Memory B cell (primary cell): Measurements from ENCODE around the gene TMED7.
A peak's percentile ranks its signal among the peaks of the same experiment; 100 is the strongest.

Experiments
- ATAC-seq: fragments of 150-1000 bp; cut with Tn5 transposase; 2 replicates; pipeline ENCODE4 v1.10.0; 2021; ENCODE audit warnings: low read depth, mild to moderate bottlenecking, moderate library complexity
- DNase-seq, 2 donors: peaks; one replicate each; pipeline ENCODE4 v3.0.0; 2022; ENCODE audit warnings: low spot score in 2 of 2
- H3K27ac Mint-ChIP-seq: one replicate; pipeline ENCODE4 v1.8.0; 2022; ENCODE audit warnings: mild to moderate bottlenecking, moderate library complexity, mixed read lengths
- H3K27me3 Mint-ChIP-seq: one replicate; pipeline ENCODE4 v1.8.0; 2022; ENCODE audit warnings: mixed read lengths
- H3K36me3 Mint-ChIP-seq: one replicate; pipeline ENCODE4 v1.8.0; 2022; ENCODE audit warnings: mild to moderate bottlenecking, mixed read lengths
- H3K4me1 Mint-ChIP-seq: one replicate; pipeline ENCODE4 v1.8.0; 2022; ENCODE audit warnings: mixed read lengths
- H3K4me3 Mint-ChIP-seq: one replicate; pipeline ENCODE4 v1.8.0; 2022; ENCODE audit warnings: mild to moderate bottlenecking, moderate library complexity, mixed read lengths
- H3K9me3 Mint-ChIP-seq: one replicate; pipeline ENCODE4 v1.8.0; 2022; ENCODE audit warnings: mixed read lengths

TMED7 gene

DNA sequence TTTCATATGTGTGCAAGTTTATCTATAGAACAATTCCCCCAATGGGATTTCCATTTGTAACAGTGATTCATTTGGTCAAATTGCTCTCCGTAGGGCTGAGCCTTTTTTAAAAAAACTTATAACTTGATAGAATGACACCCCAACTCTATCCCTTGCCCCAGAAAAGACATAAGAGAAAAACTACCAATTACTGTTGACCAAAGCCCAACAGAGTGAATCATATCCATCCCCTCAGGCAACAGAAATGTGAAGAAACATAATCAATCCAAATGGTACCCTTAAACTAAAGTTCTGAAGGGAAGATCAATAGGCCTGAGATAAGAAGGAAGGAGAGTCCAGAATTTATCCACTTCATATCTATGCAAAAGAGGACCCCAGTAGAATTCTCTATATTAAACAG lies 41.3 kb downstream of the TMED7 start:
- peak overlapping the region; percentile 28 for H3K27ac Mint-ChIP-seq
- H3K4me3 Mint-ChIP-seq: no peak overlapping the region
- ATAC-seq: no peak
- no peaks in the 10 kb centered on the region for H3K27me3 Mint-ChIP-seq
- no peak for DNase-seq
- H3K4me1 Mint-ChIP-seq: peaks cover 17% of the 10 kb centered on the region
- peaks cover 3% of the 10 kb centered on the region for H3K36me3 Mint-ChIP-seq
- no peaks in the 10 kb centered on the region for H3K9me3 Mint-ChIP-seq

DNA sequence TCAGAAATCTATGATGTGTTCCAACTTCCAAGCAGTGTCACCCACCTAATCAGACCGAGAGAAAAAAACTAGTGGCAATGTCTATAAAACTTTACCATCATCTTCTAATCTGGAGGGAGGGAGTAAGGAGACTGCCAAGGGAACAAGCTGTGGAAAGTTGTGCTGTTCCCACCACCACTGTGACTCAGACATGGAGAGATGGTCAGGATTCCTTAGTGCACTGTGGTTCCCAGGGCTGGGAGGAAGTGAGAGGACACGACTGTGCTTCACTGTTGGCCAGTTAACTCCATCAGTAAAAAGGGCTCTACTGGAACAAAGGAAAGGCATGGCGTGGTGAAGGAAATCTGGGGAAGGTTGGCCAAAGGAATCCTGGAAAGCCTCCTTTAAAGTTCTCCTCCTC lies 42.4 kb downstream of the TMED7 start:
- H3K36me3 Mint-ChIP-seq: peaks cover 3% of the 10 kb centered on the region
- H3K27me3 Mint-ChIP-seq: no peaks in the 10 kb centered on the region
- H3K4me1 Mint-ChIP-seq: peaks cover 19% of the 10 kb centered on the region
- no peaks in the 10 kb centered on the region for H3K9me3 Mint-ChIP-seq
- DNase-seq (no peak), ATAC-seq (no peak)
- H3K27ac Mint-ChIP-seq: no peak overlapping the region
- H3K4me3 Mint-ChIP-seq: no peak overlapping the region

DNA sequence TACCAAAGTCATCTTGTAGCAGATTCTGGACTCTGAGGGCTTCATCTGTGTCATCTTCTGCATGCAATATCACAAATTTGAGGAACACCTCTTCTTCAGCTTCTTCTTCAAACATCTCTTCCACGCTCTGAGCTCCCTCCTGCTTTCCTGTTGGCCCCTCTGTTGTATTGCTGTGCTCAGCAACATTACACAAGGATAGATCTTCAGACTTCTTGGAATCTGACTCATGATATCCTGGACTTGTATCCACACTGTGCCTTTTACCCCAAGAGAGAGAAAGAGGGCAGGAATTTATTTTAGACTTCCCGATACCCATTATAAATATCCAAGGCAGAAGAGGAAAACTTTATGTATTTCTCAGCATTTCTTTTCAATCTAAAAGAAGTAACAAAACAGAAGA lies 44.9 kb downstream of the TMED7 start:
- Mint-ChIP-seq H3K9me3 (peaks cover 5% of the 10 kb centered on the region), H3K4me3 (no peak overlapping the region)
- DNase-seq: no peak

DNA sequence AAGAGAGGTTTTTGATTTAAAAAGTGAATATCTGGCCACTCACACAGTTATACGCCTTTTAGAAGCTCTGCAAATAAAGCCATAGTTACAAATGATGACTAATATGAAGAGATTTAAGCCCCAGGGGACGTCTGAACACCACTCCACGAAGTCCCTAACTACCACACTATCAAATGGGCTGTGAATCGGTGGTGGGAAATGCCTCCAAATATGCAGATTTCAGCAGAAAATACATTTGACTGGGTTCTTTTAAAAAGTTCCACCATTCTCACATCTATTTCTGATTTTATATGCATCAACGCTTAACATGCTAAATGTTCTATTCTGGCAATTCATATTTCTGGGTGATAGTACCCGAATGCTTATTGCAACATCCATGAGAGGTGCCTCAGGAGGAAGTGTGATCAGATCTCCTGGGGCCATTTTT lies 46.1 kb downstream of the TMED7 start:
- peaks cover 8% of the 10 kb centered on the region for H3K36me3 Mint-ChIP-seq
- no peak overlapping the region for H3K4me3 Mint-ChIP-seq
- no peak for DNase-seq
- peaks cover 5% of the 10 kb centered on the region for H3K9me3 Mint-ChIP-seq
- no peaks in the 10 kb centered on the region for H3K27me3 Mint-ChIP-seq
- peak; percentile 40 for ATAC-seq
- H3K4me1 Mint-ChIP-seq: peaks cover 23% of the 10 kb centered on the region
- no peak overlapping the region for H3K27ac Mint-ChIP-seq

More for the DNA sequence above, 44.9 kb downstream of the TMED7 start:
- Mint-ChIP-seq H3K4me1 (peaks cover 19% of the 10 kb centered on the region), H3K27ac (no peak overlapping the region), H3K27me3 (no peaks in the 10 kb centered on the region), H3K36me3 (peaks cover 8% of the 10 kb centered on the region)
- ATAC-seq: no peak

DNA sequence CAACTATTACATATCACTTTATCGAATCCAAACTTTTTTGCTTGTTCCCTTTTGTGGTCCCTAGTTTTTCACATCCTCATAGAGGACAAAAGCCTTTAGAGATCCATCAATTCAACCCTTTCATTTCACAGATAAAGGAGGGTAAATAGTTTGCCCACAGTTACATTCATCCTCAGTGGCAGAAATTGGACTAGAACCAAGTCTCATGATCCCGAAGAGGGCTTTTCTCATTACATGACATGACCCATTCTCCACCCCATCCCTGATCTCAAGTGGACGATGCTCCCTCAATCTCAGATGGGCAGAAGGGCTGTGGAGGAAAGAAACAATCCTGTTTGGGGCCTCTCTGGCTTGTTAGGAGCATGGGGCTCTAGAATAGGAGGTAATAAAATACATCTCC lies 46.6 kb downstream of the TMED7 start:
- peaks cover 8% of the 10 kb centered on the region for H3K36me3 Mint-ChIP-seq
- ATAC-seq (no peak), DNase-seq (no peak)
- H3K27ac Mint-ChIP-seq: no peak overlapping the region
- H3K9me3 Mint-ChIP-seq: peaks cover 5% of the 10 kb centered on the region
- H3K4me1 Mint-ChIP-seq: peaks cover 25% of the 10 kb centered on the region
- no peaks in the 10 kb centered on the region for H3K27me3 Mint-ChIP-seq
- no peak overlapping the region for H3K4me3 Mint-ChIP-seq

DNA sequence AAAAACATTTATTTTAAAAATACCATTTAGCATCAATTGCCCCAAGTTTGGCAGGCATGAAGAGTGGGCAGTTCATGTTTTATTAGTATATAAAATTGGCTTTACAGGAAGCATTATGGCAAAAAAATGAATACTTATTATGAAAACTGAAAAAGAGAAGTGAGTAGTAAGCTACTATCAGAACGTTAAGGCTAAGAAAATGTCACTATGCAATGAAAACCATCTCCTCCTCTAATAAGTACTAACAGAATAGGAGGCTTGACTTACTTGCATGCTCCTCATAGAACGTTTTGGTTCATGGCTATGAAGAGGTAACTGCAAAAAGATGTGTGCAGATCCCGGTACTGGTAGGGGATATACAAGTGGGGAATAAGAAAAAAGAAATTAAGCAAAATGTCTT lies 47.2 kb downstream of the TMED7 start:
- ATAC-seq (peak; percentile 75), DNase-seq (no peak)
- Mint-ChIP-seq H3K4me1 (peaks cover 24% of the 10 kb centered on the region), H3K27ac (peak overlapping the region; percentile 8), H3K36me3 (peaks cover 8% of the 10 kb centered on the region), H3K27me3 (no peaks in the 10 kb centered on the region), H3K9me3 (peaks cover 5% of the 10 kb centered on the region), H3K4me3 (peak overlapping the region; percentile 65)

DNA sequence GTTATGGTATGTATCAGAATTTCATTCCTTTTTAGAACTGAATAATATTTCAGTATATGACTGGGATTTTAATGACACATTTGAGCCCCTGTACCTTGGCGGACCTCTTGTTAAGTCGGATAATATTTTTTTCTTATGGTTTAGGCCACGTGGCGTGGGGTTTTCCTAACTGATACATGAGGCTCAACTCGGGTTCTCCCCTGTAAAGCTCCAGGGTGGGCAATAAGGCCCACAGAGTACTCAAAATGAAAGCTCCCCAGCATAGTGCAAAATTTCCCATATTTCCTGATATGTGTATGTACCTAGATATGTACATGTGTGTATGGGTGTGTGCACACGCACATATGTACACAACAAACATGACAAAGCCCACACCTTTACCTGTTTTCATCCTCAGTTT lies 48.1 kb downstream of the TMED7 start:
- Mint-ChIP-seq H3K27ac (peak overlapping the region; percentile 24), H3K9me3 (peaks cover 5% of the 10 kb centered on the region), H3K4me1 (peaks cover 22% of the 10 kb centered on the region), H3K36me3 (peaks cover 8% of the 10 kb centered on the region), H3K27me3 (no peaks in the 10 kb centered on the region), H3K4me3 (peak overlapping the region; percentile 34)
- ATAC-seq (no peak), DNase-seq (no peak)

DNA sequence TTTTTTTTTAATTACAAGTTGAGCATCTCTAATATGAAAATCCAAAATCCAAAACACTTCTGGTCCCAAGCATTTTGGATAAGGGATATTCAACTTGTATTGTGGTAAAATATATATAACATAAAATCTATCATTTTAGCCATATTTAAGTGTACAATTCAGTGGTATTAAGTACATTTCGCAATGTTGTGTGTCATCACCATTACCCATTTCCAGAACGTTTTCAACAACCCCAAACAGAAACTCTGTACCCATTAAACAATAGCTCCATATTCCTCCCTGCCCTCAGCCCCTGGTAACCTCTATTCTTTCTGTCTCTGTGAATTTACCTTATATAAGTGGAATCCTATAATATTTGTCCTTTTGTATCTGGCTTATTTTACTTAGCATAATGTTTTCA lies 48.5 kb downstream of the TMED7 start:
- Mint-ChIP-seq H3K27ac (peak overlapping the region; percentile 24), H3K9me3 (peaks cover 5% of the 10 kb centered on the region), H3K27me3 (no peaks in the 10 kb centered on the region), H3K4me3 (no peak overlapping the region), H3K4me1 (peaks cover 22% of the 10 kb centered on the region), H3K36me3 (peaks cover 8% of the 10 kb centered on the region)
- DNase-seq (no peak), ATAC-seq (no peak)

DNA sequence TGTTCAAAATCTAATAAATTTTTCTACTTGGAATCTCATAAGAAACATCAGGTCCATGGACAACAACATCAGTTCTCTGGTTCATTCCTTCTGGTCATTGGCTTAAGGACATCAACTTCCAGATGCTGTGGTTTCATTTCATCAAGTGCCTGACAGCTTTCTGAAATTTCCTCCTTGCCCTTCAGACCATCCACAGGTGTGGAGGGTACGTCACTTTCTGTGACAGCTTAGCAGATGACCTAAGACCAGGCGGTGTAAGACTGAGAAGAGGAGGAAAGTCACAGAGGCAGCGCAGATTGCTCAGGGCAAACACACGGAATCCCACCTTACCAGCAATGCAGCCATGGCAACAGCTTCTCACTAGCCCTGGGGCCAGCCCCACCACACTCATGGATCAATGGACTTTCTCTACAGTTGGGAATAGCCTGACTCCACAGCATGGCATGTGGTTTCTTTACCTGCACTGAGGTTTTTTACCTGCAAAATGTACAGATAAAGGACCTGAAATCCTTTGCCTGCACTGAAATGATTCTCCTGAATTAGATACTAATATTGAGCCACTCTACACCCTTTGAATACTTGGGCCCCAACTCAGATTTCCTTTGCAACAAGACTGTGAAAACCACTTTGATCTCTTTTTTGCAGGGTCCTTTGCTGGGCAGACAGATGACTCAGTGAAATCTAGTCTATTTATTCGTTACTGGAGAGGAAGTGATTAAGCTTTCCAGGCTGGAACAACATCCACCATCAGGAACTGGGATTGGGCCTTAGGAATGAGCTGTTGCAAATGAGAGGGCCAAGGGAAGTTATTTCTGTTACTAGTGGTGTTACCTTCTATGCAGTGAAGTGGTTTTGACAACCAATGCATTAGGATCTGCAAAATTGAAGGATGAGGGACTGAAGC lies 50.4 kb downstream of the TMED7 start:
- no peak overlapping the region for H3K27ac Mint-ChIP-seq
- peaks cover 19% of the 10 kb centered on the region for H3K4me1 Mint-ChIP-seq
- DNase-seq (no peak), ATAC-seq (peak; percentile 48)
- no peak overlapping the region for H3K4me3 Mint-ChIP-seq
- peaks cover 5% of the 10 kb centered on the region for H3K36me3 Mint-ChIP-seq
- H3K27me3 Mint-ChIP-seq: no peaks in the 10 kb centered on the region
- H3K9me3 Mint-ChIP-seq: peaks cover 5% of the 10 kb centered on the region

DNA sequence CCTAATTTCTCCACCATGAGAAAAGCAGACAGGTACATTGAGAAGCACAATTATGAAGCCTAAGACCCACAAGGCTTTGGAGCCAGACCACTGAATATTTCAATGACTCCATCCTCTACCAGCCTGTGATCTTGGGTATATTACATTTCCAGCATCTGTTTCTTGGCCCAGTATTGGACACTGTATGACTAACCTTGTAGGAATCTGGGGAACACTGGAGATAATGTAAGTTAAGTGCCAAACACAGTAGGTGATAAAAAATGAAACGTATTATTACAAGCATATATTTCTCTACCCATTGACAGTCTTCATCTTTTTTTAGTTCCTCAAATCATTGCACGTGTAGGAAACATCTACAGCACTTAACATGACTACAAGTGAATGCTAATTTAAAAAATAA lies 52.7 kb downstream of the TMED7 start:
- peaks cover 5% of the 10 kb centered on the region for H3K36me3 Mint-ChIP-seq
- H3K4me3 Mint-ChIP-seq: no peak overlapping the region
- peaks cover 5% of the 10 kb centered on the region for H3K9me3 Mint-ChIP-seq
- DNase-seq: no peak
- peaks cover 10% of the 10 kb centered on the region for H3K4me1 Mint-ChIP-seq
- no peak for ATAC-seq
- no peak overlapping the region for H3K27ac Mint-ChIP-seq
- H3K27me3 Mint-ChIP-seq: no peaks in the 10 kb centered on the region

DNA sequence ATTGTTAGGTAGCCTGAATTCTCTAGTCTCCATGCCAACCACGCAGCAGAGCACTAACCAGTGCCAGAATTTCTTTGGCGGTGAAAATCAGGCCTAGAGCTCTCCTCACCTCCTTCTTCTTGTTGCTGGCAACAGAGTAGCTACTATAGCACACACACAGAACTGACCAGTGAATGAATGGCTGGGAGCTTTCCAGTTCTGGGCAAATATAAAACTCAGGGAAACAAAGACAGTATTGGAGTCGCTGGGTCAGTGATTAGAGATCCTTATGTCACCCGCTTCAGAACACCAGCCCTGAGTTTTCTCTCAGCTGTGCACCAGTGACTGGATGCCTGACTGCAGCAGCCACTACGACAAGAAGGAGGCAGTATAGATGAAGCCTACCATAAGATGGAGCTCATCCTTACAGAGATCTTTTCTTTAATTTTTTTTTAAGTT lies 54.4 kb downstream of the TMED7 start:
- Mint-ChIP-seq H3K4me3 (no peak overlapping the region), H3K9me3 (no peaks in the 10 kb centered on the region), H3K27ac (no peak overlapping the region), H3K4me1 (peaks cover 10% of the 10 kb centered on the region), H3K36me3 (no peaks in the 10 kb centered on the region), H3K27me3 (no peaks in the 10 kb centered on the region)
- no peak for ATAC-seq
- DNase-seq: no peak

DNA sequence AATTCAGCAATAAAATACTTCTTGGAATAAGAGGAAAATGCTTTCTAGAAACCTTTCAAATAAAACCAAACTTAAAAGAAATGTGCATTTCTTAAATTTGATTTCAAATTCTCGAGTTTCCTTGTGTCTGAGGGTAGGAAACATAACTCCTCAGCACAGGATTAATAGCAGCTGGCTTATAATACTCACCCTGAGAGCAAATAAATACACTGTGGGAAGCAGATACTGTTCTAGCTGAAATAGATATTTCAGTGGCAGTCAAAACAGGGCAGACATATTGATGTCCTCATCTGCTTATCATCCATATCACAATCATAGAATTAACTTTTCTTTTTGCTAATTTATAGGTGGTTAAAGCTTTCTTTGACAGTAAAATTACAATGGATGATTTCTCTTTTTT lies 57.2 kb downstream of the TMED7 start:
- H3K9me3 Mint-ChIP-seq: no peaks in the 10 kb centered on the region
- H3K4me3 Mint-ChIP-seq: no peak overlapping the region
- no peaks in the 10 kb centered on the region for H3K36me3 Mint-ChIP-seq
- ATAC-seq: no peak
- DNase-seq: no peak
- H3K27me3 Mint-ChIP-seq: no peaks in the 10 kb centered on the region
- H3K4me1 Mint-ChIP-seq: no peaks in the 10 kb centered on the region
- H3K27ac Mint-ChIP-seq: no peak overlapping the region

DNA sequence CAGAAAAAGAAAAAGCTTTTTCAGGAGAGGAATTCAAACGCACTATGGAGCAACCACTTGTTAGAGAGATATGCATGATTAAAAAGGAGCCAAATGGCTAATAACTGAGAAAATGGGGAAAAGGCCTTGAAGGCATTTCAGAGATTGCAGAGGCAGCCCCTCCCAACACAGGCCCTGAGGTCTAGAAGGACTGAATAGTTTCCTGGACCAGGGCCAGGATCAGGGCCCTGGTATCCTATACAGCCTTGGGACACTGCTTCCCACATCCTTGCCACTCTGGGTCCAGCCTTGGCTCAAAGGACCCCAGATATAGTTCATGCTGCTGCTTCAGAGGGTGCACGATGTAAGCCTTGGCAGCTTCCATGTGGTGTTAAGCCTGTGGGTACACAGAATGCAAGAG lies 60.6 kb downstream of the TMED7 start:
- H3K4me3 Mint-ChIP-seq: no peak overlapping the region
- DNase-seq (no peak), ATAC-seq (no peak)
- no peaks in the 10 kb centered on the region for H3K27me3 Mint-ChIP-seq
- H3K36me3 Mint-ChIP-seq: no peaks in the 10 kb centered on the region
- H3K27ac Mint-ChIP-seq: no peak overlapping the region
- H3K4me1 Mint-ChIP-seq: no peaks in the 10 kb centered on the region
- H3K9me3 Mint-ChIP-seq: peaks cover 2% of the 10 kb centered on the region
